ENCODE measurements around the gene NDE1. TPM values are rescaled to one million over a fixed set of nuclear protein-coding genes. Genes with fewer than 3 reads are reported as not detected.
"Not testable (repeated sequence)": the region's sequence is repeated elsewhere in the genome, so short reads cannot be mapped to it uniquely, and the experiment has no call there.

Gene NDE1
- total and polyA plus RNA-seq, 2 donors (not counting 1 experiment from before 2014, with no cell fraction given) = 33.5 to 149 TPM

GRCh38 chr16:15726715-15727114, 76.7 kb downstream of the NDE1 start:
- Histone ChIP-seq H3K79me2 (ENCODE audit: control insufficient read depth, insufficient read depth, low read length) (no peaks in the 10 kb centered on the region), H4K20me1 (ENCODE audit: control insufficient read depth, insufficient read depth, low read length, poor library complexity, severe bottlenecking) (no peaks in the 10 kb centered on the region), H3K4me3 (ENCODE audit: control extremely low read depth in 1 of 5, extremely low read depth in 1 of 5, insufficient read depth in 1 of 5, low read depth in 2 of 5, low read length in 4 of 5) (no peak overlapping the region), H3K9me3 (ENCODE audit: control extremely low read depth in 1 of 3, control insufficient read depth in 2 of 3, insufficient read depth in 1 of 3, low read length in 2 of 3) (peaks cover 0 to 5% (median 0%) of the 10 kb centered on the region in 3 donors), H3K36me3 (replicated peaks in 1 of 2; ENCODE audit: control extremely low read depth in 1 of 2, control insufficient read depth in 1 of 2, extremely low read depth in 1 of 2, insufficient read depth in 2 of 2, low read length in 1 of 2) (peaks cover 2 to 35% of the 10 kb centered on the region in 2 experiments), H3K4me1 (ENCODE audit: control insufficient read depth in 2 of 2, insufficient read depth in 2 of 2, low read length in 2 of 2) (no peaks in the 10 kb centered on the region), H3K4me2 (replicated peaks; ENCODE audit: low read depth, low read length, poor library complexity, severe bottlenecking) (no peak overlapping the region), H3K27me3 (replicated peaks in 1 of 4; ENCODE audit: control extremely low read depth in 1 of 4, control insufficient read depth in 3 of 4, insufficient read depth in 4 of 4, low read length in 3 of 4) (no peaks in the 10 kb centered on the region), H3K9ac (ENCODE audit: low read length) (no peak overlapping the region), H2AFZ (ENCODE audit: insufficient read depth, low read depth, low read length, poor library complexity, severe bottlenecking) (no peak overlapping the region), H3K27ac (ENCODE audit: low read length in 2 of 2) (no peak overlapping the region)
- ChIA-PET CTCF (no interaction called here), POLR2A (no interaction called here)
- intact Hi-C loops (cut with micrococcal nuclease) = no loop called here
- H3K27ac Mint-ChIP-seq = no peak overlapping the region
- H3K27me3 Mint-ChIP-seq = no peaks in the 10 kb centered on the region
- WGBS (ENCODE audit: insufficient coverage) = 96% methylated on average over 11 of the region's 18 CpGs
- TF ChIP-seq CTCF (IDR thresholded peaks at IDR 0.05) = no peak
- no peak for TF ChIP-seq EZH2 (IDR thresholded peaks at IDR 0.05; ENCODE audit: borderline replicate concordance, insufficient read depth, low read depth, low read length, poor library complexity, severe bottlenecking)
- ATAC-seq (ENCODE audit: low read depth) = no peak
- H3K4me1 Mint-ChIP-seq = no peaks in the 10 kb centered on the region
- no peaks in the 10 kb centered on the region for H3K9me3 Mint-ChIP-seq (ENCODE audit: insufficient read depth)
- no peak for DNase-seq
- no peak overlapping the region for H3K4me3 Mint-ChIP-seq

- ATAC-seq (ENCODE audit: low read depth); H3K9me3 Mint-ChIP-seq (ENCODE audit: insufficient read depth); H3K4me3 Mint-ChIP-seq; H2AFZ ChIP-seq (ENCODE audit: insufficient read depth, low read depth, low read length, poor library complexity, severe bottlenecking); H3K27me3 ChIP-seq (replicated peaks in 1 of 4; ENCODE audit: control extremely low read depth in 1 of 4, control insufficient read depth in 3 of 4, insufficient read depth in 4 of 4, low read length in 3 of 4); H3K4me1 Mint-ChIP-seq; intact Hi-C loops (cut with micrococcal nuclease); H3K4me1 ChIP-seq (ENCODE audit: control insufficient read depth in 2 of 2, insufficient read depth in 2 of 2, low read length in 2 of 2); H3K9me3 ChIP-seq (ENCODE audit: control extremely low read depth in 1 of 3, control insufficient read depth in 2 of 3, insufficient read depth in 1 of 3, low read length in 2 of 3); DNase-seq; H3K27me3 Mint-ChIP-seq; H3K79me2 ChIP-seq (ENCODE audit: control insufficient read depth, insufficient read depth, low read length); H3K27ac Mint-ChIP-seq; POLR2A ChIA-PET; H3K4me2 ChIP-seq (replicated peaks; ENCODE audit: low read depth, low read length, poor library complexity, severe bottlenecking); CTCF ChIA-PET; H3K9ac ChIP-seq (ENCODE audit: low read length); H4K20me1 ChIP-seq (ENCODE audit: control insufficient read depth, insufficient read depth, low read length, poor library complexity, severe bottlenecking); H3K4me3 ChIP-seq (ENCODE audit: control extremely low read depth in 1 of 5, extremely low read depth in 1 of 5, insufficient read depth in 1 of 5, low read depth in 2 of 5, low read length in 4 of 5); H3K27ac ChIP-seq (ENCODE audit: low read length in 2 of 2): not testable (repeated sequence)
- peaks cover 2 to 30% of the 10 kb centered on the region in 2 experiments for H3K36me3 ChIP-seq (replicated peaks in 1 of 2; ENCODE audit: control extremely low read depth in 1 of 2, control insufficient read depth in 1 of 2, extremely low read depth in 1 of 2, insufficient read depth in 2 of 2, low read length in 1 of 2)
- 100% methylated on average over 2 of the region's 5 CpGs for WGBS (ENCODE audit: insufficient coverage)
Observed at GRCh38 chr16:15727697-15728096, 77.7 kb downstream of the NDE1 start.
